SK-N-MC (cell line): ENCODE measurements around the gene OR1L6.

ENCODE experiments used
- DNase-seq: peaks from one replicate; pipeline ENCODE4 v3.0.0-alpha.2; 2011; ENCODE audit warnings: low read depth, low spot score
- H3K27ac ChIP-seq: fragments of 200-600 bp; sonication (generic); 2 replicates; pipeline ENCODE4 v1.5.1; 2016; ENCODE audit warnings: mixed run types
- H3K36me3 ChIP-seq: fragments of 200-600 bp; sonication (generic); 2 replicates; pipeline ENCODE4 v1.6.1; 2017; ENCODE audit warnings: antibody characterized with exemption, low read length, mixed read lengths; ENCODE audit not compliant: insufficient read depth
- H3K4me3 ChIP-seq: fragments of 200-600 bp; sonication (generic); 2 replicates; pipeline ENCODE4 v1.5.1; 2016
- H3K9ac ChIP-seq: fragments of 200-600 bp; sonication (generic); 2 replicates; pipeline ENCODE4 v1.8.0; 2017; ENCODE audit warnings: mixed run types, mixed read lengths; ENCODE audit not compliant: insufficient read length
- H3K9me3 ChIP-seq: fragments of 200-600 bp; sonication (generic); 2 replicates; pipeline ENCODE4 v1.6.1; 2017; ENCODE audit warnings: low read depth, mild to moderate bottlenecking, antibody characterized with exemption, low read length, moderate library complexity, mixed read lengths
- EZH2 ChIP-seq: fragments of 200-600 bp; sonication (generic); IDR thresholded peaks from one replicate; pipeline ENCODE4 v1.6.1; 2017; ENCODE audit warnings: antibody characterized with exemption
- FOXP2 ChIP-seq: optimal IDR thresholded peaks from 2 replicates; pipeline ENCODE3; 2011; ENCODE audit warnings: mild to moderate bottlenecking, moderate library complexity; ENCODE audit not compliant: insufficient read depth; ENCODE audit errors: extremely low read length, control extremely low read depth
- POLR2AphosphoS5 ChIP-seq: IDR thresholded peaks from 2 replicates; pipeline ENCODE4 v1.6.1; 2012; ENCODE audit warnings: mild to moderate bottlenecking, low read depth, low read length, borderline replicate concordance

The OR1L6 gene, protein sequence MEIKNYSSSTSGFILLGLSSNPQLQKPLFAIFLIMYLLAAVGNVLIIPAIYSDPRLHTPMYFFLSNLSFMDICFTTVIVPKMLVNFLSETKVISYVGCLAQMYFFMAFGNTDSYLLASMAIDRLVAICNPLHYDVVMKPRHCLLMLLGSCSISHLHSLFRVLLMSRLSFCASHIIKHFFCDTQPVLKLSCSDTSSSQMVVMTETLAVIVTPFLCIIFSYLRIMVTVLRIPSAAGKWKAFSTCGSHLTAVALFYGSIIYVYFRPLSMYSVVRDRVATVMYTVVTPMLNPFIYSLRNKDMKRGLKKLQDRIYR

DNA sequence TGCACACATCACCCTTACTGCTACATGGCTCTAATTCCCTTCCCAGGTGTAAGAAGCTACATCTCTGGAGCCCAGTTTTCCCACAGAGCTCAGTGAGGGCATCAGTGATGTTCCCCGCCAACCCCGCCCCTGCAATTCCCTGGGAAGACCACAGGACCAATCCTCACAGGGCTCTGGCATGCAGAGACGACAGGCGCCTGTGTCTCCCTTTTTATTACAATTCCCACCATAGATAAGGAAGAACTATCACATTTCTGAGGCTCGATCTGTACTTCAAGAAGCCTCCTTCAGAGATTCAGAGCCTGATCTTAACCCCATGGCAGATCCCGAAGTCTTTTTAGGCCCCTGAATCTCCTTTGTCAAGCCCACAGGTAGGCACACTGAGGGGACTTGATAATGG, at the start of gene OR1L6:
OR1L6 (plus strand) TSS at position 301 of the 400 bp plus-strand sequence. CDS start 7,545 bp downstream, outside the sequence.
- no peak within 1 kb of the TSS for H3K27ac ChIP-seq
- no peak for TF ChIP-seq EZH2
- no peak for TF ChIP-seq POLR2AphosphoS5
- TF ChIP-seq FOXP2, result no peak
- H3K9ac ChIP-seq, result no peak within 1 kb of the TSS
- no peak within 1 kb of the TSS for H3K4me3 ChIP-seq
- no peaks in the 10 kb centered on the region for H3K36me3 ChIP-seq
- no peaks in the 10 kb centered on the region for H3K9me3 ChIP-seq
- no peak for DNase-seq

DNA sequence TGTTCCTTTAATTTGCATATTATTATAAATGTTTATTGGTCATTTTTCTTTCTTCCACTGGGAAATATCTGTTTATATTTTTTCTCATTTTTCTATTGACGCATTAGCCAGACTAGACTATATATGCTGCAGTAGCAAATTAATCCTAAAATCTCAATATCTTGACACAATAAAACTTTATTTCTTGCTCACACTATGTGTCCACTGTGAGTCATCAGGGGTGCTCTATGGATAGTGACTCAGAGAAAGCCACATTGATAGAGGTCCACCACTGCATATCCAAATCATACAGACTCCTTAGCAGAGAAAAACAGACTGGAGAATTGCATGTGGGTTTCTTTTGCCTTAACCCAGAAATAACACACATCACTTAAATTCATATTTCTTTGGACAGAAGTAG, 46.4 kb upstream of the OR1L6 start:
- Histone ChIP-seq H3K36me3 (no peaks in the 10 kb centered on the region), H3K9ac (no peak overlapping the region), H3K4me3 (no peak overlapping the region), H3K9me3 (0 out of 2 replicates have a peak, but pooled peaks cover 7% of the 10 kb centered on the region), H3K27ac (no peak overlapping the region)
- TF ChIP-seq FOXP2, result no peak
- no peak for TF ChIP-seq POLR2AphosphoS5
- no peak for TF ChIP-seq EZH2
- no peak for DNase-seq

DNA sequence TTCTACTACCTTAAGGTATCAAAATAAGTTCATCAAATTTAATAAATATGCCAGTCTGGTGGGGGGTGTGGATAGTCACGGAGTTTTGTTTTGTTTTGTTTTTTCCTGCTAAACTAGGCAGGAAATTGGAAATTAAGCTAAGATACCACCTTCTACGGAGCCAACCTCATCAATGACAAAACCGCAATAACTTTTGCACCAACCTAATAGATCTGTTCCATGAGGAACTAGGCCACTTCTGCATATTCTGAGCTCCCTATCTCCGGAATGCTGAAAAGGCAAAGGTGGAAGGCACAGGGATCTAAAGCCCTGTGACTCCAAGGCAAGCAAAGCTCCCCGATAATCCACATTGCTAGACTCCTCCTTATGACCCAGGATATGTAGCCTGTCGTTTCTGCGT, 24.1 kb upstream of the OR1L6 start:
- no peaks in the 10 kb centered on the region for H3K36me3 ChIP-seq
- H3K9ac ChIP-seq, result no peak overlapping the region
- DNase-seq, result no peak
- H3K9me3 ChIP-seq, result no peaks in the 10 kb centered on the region
- no peak overlapping the region for H3K27ac ChIP-seq
- TF ChIP-seq POLR2AphosphoS5 (no peak), FOXP2 (no peak), EZH2 (no peak)
- H3K4me3 ChIP-seq, result no peak overlapping the region

DNA sequence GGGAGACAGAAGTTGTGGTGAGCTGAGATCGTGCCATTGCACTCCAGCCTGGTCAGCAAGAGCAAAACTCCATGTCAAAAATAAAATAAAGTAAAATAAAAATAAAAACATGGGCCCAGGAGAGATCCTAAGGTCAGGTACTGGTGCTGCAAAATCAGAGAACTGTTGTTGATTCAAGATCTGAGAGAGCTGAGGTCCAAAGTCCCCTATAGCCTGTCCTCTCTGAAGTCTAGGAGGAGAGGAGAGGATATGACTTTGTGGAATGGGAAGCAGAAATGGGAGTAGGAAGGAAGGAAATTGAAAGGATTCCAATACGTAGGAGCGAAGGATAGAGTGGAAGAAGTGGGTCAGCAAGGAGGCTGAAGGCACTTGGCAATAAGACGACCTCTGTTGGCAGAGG, 22.9 kb upstream of the OR1L6 start:
- no peaks in the 10 kb centered on the region for H3K9me3 ChIP-seq
- no peak overlapping the region for H3K9ac ChIP-seq
- H3K4me3 ChIP-seq, result no peak overlapping the region
- H3K27ac ChIP-seq, result no peak overlapping the region
- no peak for DNase-seq
- H3K36me3 ChIP-seq, result no peaks in the 10 kb centered on the region
- no peak for TF ChIP-seq EZH2
- no peak for TF ChIP-seq FOXP2
- TF ChIP-seq POLR2AphosphoS5, result no peak

DNA sequence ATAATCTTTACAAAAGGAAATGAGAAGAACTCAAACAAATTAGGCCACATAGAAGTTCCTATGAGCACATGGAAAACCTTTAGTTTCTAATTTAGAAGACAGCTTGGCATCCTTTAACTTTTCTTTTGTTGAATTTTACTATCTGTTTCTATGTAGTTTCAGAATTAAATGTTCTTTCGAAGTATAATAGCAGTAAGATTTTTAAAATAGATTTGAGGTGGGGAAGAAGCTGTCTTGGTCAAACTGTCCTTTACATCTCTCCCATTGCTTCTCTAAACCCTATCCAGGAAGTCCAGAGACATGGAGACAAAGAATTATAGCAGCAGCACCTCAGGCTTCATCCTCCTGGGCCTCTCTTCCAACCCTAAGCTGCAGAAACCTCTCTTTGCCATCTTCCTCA, 18.4 kb upstream of the OR1L6 start, which contains the start of gene OR1L4:
OR1L4 (plus strand) TSS at position 301 of the 400 bp plus-strand sequence; CDS start at position 301, 0 bp downstream.
- no peak within 1 kb of the TSS for H3K9ac ChIP-seq
- TF ChIP-seq FOXP2 (no peak), POLR2AphosphoS5 (no peak), EZH2 (no peak)
- no peak within 1 kb of the TSS for H3K27ac ChIP-seq
- no peak for DNase-seq
- H3K36me3 ChIP-seq, result no peaks in the 10 kb centered on the region
- no peak within 1 kb of the TSS for H3K4me3 ChIP-seq
- peaks cover 9% of the 10 kb centered on the region; the same call in 1 of the 2 replicates for H3K9me3 ChIP-seq

DNA sequence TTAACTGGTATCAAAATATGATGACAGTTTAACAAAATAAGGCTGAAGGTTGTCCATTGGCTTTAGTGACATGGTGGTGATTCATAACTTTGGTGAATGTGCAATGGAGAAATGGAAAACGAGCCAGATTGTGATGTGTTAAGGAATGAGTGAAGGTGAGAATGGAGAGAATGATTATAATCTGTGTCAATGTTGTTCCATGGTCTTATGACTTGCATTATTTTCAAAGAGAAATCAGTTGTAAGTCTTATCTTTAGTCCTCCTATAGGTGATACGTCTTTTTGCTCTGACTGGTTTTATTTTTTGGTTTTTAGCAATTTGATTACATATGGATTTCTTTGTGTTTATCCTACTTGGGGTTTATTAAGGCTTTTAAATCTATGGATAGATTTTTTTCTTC, 12.7 kb downstream of the OR1L6 start:
- no peaks in the 10 kb centered on the region for H3K9me3 ChIP-seq
- H3K9ac ChIP-seq, result no peak overlapping the region
- no peak for DNase-seq
- H3K36me3 ChIP-seq, result no peaks in the 10 kb centered on the region
- H3K27ac ChIP-seq, result no peak overlapping the region
- H3K4me3 ChIP-seq, result no peak overlapping the region
- no peak for TF ChIP-seq EZH2
- no peak for TF ChIP-seq POLR2AphosphoS5
- no peak for TF ChIP-seq FOXP2

DNA sequence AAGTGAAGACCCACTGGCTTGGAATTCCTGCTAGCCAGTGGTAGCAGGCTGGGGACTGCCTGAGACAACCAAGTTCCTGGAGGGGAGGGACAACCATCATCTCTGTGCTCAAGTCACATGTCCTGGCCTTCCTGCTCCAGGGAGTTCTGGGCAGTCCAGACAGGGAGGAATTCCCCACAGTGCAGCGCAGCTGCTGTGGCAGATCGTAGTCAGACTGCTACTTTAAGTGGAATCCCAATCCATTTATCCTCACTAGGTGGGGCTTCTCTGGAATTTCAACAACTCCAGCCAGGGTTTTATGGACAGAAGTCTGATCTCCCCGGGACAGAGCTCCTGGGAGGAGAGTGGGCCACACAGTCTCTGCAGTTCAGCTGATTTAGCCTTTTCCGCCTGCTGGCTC, 25.7 kb downstream of the OR1L6 start:
- H3K4me3 ChIP-seq, result no peak overlapping the region
- H3K9me3 ChIP-seq, result no peaks in the 10 kb centered on the region
- TF ChIP-seq FOXP2, result no peak
- no peak for TF ChIP-seq EZH2
- no peak for TF ChIP-seq POLR2AphosphoS5
- no peak overlapping the region for H3K27ac ChIP-seq
- DNase-seq, result no peak
- no peak overlapping the region for H3K9ac ChIP-seq
- H3K36me3 ChIP-seq, result no peaks in the 10 kb centered on the region

DNA sequence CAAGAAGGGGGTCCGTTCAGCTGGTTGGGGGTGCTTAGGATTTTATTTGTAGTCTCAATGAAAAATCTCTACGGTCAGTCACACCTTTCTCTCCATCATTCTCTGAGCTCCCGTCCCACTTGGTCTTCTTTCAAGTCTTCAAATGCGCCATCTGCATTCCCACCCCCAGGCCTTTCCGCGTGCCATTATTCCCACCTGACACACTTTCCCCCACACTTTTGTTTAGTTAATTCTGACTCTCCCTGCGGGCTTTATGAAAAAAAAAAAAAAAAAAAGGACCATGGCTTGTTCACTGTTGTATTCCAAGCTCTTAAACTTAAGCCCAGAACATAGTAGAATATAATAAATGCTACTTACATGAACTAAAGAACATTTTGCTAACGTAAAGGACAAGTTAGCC, 34.9 kb downstream of the OR1L6 start:
- no peak for DNase-seq
- TF ChIP-seq FOXP2, result no peak
- TF ChIP-seq EZH2, result no peak
- TF ChIP-seq POLR2AphosphoS5, result no peak
- Histone ChIP-seq H3K27ac (no peak overlapping the region), H3K9ac (no peak overlapping the region), H3K36me3 (no peaks in the 10 kb centered on the region), H3K9me3 (no peaks in the 10 kb centered on the region), H3K4me3 (no peak overlapping the region)
